HG03139 (cell line): ENCODE results near the gene IL2RG.

ENCODE experiments used
- ATAC-seq: cut with Tn5 transposase; IDR thresholded peaks from one replicate; pipeline ENCODE4 v1.9.1; 2021; ENCODE audit not compliant: unreplicated experiment

Gene IL2RG

DNA sequence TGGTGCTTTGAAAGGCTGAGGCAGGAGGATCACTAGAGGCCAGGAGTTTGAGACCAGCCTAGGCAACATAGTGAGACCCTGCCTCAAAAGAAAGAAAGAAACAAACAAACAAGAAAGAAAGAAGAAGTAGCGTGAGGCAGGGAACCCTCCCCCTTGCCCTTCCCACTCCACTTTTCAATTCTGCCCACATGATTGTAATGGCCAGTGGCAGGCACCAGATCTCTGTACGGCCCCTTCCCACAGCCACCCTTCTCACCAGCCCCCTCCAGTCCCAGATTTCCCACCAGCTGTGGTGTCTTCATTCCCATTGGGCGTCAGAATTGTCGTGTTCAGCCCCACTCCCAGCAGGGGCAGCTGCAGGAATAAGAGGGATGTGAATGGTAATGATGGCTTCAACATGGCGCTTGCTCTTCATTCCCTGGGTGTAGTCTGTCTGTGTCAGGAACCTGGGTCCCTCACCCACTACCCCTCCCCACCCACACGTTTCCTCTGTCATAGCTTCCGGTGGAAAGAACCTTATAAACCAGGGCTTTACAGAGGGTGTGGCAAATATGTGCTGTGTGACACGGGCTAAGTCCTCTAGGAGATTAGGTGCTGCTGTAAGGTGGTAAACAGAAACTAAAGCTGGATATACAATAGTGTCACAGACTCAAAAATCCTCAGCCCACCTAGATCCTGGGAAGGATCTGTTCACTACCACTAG is at the start of gene IL2RG:
TSS of gene IL2RG (minus strand) at position 437 of the 703 bp plus-strand sequence. CDS start at position 399, 38 bp downstream.
- ATAC-seq = peak; percentile 86

DNA sequence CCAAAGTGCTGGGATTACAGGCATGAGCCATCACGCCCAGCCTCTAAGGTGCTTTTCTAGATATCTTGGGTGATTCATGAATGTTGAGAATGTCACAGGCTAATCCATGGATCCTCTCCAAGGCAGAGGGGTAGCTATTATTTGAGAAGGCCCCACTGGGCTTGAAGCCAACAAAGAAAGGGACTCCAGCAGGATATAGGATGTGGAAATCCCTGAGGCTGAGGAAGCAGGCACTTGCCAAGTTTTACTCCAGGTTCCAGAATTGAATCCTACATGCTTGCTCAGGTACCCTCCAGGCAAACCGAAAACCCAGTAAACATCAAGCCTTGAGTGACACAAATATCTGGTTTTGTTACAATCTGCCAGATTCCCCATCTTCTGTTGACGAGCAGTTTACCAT is 49.1 kb upstream of the IL2RG start:
- ATAC-seq = no peak

DNA sequence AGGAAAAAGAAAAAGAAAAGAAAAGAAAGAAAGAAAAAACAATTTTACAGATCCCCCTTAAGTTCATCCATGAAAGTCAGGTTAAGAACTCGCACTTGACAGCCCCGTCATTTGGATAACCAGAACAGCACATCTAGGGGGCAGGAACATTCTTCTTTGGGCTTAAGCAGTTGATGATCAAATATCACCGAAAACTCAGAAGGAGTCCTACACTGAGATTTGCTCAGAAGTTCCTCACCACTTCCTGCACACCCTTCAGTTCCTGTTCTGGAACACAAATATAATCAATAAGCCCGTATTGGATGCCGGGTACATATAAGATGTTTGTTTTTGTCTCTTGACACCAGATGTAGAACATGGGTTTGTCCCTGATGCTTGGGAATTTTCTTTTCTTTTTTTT is 48.0 kb upstream of the IL2RG start:
- ATAC-seq = no peak

DNA sequence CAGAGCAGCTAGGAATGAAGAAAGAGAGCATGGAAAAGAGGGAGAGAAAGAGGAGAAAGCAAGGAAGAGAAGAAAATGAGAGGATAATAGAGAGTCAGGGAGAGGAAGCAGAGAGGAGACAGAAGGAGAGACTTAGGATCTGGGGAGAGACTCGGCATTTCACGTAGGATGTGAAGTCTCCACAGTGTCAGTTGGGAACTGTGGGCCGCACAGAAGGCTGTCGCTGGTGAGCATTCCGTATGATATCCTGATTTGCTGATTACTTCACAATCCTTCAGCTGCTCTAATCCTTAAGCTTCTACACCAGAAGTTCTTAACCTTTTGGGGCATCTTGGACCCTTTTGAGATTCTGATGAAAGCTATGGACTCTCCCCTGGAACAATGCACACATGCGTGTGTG is 47.2 kb upstream of the IL2RG start:
- no peak for ATAC-seq

DNA sequence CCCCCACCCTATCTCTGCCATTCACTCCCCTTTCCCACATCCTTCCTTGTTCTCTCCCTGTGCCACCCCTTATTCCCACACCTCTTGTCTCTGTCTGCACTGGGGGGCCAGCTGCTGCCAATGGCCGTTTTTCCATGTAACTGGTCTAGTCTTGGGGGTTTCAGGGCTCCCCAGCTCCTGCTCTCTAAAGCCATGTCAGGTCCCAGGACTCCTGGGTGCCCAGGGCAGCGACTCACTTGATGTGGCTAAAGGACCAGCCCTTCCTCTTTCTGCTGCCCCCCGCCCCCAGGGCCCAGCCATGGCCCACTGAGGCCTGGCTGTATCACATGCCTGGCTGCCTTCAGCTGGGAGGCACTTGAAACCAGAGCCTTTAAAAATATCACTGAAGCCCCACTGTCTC is 43.3 kb upstream of the IL2RG start:
- ATAC-seq = no peak

DNA sequence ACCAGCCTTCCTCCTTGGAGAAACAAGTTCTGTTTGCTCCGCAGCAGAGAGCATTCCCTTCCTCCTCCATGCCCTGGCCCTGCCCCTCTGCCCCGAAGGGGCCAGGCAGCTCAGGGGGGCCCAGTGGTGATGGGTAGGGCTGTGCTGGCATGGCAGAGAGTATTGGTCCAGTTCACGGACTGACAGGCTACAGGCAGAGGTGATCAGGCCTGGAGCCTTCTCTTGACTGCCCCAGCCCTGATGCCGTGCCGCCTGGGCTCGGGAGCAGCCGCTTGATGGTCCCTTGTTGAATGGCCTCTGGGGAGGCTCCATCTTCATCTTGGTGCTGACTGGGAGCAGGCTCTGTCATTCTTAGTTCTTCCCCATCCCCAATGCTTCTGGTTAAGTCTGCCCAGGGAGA is 42.8 kb upstream of the IL2RG start:
- ATAC-seq = no peak

DNA sequence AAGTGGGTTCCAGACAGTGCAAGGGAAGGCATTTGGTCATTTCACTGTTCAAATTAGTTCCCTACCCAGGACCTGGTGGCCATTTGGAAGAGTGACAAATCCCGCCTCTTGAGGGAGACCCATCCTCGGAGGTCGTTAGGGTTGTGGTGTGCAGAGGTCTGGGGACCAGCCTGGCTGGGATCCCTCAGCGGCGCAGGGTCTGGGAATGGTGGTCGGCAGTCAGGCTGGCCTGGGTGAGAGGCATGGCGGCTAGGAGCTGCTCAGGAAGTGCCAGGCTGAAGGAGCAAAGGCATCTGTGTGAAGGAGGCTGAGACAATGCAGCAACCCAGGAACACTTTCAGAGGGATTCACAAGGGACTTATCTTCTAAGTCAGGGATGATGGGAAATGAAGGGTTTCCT is 40.0 kb upstream of the IL2RG start:
- no peak for ATAC-seq

DNA sequence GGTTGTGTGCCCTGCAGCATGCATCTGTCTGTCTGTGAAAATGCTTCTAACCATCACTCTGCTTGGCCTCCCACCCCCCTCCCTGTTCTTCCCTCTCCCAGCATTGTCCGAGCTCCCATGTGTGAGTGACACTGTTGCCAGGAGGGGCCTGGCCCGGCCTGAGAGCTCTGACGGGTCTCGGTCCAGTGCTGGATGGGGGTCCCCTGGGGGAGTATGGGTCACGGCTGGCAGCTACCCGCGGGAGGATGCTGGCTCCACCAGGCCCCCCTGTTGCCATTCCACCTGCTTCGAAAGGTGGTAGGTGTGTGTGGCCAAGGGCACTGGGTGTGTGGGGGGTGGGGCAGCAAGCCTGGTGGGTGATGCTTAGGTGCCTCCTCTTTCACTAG is 36.9 kb upstream of the IL2RG start:
- ATAC-seq = no peak

DNA sequence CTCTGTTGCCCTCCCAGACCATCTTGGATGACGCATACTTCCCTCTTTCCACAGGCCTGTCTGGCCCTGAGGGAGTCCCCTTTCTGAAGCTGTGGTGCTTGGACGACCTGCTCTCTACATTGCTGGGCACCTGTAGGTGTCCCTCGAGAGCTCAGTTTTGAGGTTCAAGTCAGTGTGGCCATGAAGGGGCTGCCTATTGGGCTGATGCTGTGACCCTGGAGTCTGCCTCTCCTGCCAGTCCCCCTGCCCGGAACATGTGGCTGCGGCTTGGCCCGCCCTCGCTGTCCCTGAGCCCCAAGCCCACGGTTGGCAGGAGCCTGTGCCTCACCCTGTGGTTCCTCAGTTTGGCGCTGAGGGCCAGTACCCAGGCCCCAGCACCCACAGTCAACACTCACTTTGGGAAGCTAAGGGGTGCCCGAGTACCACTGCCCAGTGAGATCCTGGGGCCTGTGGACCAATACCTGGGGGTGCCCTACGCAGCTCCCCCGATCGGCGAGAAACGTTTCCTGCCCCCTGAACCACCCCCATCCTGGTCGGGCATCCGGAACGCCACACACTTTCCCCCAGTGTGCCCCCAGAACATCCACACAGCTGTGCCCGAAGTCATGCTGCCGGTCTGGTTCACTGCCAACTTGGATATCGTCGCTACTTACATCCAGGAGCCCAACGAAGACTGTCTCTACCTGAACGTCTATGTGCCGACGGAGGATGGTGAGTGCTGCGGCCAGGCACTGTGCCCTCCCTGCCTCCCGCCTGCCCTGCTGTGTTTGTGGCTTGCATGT is 36.3 kb upstream of the IL2RG start:
- no peak for ATAC-seq

DNA sequence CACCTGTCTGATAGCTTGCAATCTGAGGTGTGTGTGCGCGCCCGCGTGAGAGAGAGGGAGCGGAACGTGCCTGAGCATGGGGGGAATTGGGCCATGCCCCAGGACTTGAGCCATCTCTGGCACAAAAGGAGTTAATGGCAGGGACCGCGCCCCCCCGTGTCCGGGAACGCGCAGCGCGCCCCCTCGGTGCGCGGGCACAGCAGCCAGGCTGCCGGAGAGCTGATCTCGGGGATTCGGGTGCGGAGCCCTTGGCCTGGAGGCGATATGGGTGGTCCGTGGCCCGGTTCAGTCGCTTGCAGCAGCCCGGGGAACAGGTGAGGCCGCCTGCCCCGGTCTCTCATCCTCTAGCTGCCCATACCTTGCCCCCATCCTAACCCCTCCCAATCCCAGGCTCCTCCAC is 33.3 kb upstream of the IL2RG start, which contains the start of gene NLGN3:
TSS of gene NLGN3 (plus strand) at position 191 of the 400 bp plus-strand sequence. CDS start 2,909 bp downstream, outside the sequence.
- no peak for ATAC-seq

DNA sequence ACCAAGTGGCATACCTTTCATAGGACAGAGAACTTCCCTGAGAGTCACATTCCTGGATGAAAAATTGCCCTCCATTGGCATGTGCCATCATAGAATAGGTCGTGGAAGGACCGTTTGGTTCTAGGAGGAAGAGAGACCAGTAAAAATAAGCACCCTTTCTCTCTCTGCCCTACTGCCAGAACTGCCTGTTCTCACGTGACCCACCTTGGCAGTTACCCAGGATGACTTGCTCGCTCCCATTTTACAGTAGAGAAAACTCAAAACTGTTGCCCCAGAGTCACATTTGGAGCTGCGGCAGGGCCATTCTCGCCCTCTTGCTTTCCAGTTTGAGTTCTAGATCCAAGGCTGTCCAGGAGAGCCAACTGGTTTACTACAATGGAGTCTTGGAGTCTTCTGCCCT is 32.1 kb upstream of the IL2RG start:
- no peak for ATAC-seq

DNA sequence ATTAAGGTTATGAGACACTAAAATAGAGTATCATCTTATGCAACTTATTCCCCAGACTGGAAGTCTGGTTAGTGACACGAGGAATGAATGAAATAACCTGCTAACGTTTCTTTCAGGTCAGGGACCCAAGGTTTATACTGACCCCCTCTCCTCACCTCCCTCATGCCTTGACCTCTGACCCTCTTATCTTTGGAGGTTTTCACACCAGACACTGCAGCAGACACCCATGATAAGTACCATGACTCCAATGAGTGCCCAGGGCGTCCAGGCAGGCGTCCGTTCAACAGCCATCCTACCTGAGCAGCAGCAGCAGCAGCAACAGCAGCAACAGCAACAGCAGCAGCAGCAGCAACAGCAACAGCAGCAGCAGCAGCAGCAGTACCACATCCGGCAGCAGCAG is 29.1 kb upstream of the IL2RG start:
- ATAC-seq = no peak

DNA sequence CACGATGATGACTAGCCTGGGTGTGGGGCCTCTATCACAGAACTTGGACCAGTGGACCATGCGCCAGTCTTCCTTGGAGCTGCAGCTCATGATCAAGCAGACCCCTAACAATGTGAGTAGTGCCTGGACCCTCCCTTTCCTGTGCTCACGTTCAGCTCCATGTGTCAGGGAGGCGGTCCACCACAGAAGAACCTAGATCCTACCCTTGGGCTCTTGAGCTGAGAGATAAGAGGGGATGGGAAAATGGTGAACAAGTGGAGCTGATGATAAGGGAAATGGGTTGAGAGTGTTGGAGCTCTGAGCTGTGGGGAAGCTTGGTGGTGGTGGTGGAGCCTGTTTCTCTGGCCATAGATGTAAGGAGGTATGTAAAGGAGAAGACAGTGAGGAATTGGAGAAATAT is 20.1 kb upstream of the IL2RG start:
- no peak for ATAC-seq

DNA sequence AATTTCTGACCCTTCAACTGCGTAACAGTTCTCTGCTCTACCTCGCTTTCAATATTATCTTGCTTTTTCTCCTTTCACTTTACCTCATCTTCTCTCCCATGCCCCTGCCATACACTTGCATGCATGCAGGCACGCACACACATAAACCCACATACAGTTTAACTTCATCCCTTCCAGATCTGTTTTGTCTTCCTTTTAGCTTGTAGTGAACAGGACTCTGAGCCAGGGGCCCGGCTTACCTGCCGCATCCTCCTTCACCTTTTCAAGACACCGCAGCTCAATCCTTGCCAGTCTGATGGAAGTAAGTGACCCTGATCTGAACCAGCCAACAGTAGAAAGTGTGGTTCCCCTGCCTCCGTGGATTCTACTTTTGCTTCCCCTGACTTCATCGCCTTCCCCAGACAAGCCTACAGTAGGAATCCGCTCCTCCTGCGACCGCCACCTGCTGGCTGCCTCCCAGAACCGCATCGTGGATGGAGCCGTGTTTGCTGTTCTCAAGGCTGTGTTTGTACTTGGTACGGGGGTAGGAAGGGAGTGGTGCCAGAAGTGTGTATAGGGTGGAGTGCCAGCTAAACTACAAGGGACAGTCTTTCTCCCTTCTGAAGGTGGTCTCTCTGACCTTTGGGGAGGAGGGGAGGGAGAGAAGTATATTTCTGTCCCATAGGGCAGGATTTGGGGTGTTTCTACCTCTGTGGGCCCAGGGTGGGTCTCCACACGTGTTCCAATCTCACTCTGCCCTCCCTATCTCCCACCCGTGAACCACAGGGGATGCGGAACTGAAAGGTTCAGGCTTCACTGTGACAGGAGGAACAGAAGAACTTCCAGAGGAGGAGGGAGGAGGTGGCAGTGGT is 17.8 kb upstream of the IL2RG start:
- ATAC-seq = no peak

DNA sequence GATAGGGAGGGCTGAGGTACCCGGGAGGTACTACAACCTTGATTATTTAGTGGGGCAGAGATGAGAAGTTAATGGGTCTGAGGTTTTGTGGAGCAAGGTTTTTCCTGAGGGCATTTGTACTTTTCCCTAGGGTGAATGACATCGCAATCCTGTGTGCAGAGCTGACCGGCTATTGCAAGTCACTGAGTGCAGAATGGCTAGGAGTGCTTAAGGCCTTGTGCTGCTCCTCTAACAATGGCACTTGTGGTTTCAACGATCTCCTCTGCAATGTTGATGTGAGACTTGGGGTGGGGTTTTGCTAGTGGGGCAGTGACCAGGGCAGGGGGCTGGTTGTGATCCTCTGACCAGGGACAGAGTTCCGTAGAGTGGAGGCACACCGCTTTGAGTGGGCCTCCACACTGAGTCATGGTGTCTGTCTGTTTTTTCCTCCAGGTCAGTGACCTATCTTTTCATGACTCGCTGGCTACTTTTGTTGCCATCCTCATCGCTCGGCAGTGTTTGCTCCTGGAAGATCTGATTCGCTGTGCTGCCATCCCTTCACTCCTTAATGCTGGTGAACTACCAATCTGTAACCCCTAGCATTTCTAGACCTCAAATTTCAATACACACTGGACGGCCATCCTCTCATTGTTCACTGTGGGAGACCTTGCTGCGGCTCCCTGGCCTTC is 16.9 kb upstream of the IL2RG start:
- ATAC-seq = no peak

DNA sequence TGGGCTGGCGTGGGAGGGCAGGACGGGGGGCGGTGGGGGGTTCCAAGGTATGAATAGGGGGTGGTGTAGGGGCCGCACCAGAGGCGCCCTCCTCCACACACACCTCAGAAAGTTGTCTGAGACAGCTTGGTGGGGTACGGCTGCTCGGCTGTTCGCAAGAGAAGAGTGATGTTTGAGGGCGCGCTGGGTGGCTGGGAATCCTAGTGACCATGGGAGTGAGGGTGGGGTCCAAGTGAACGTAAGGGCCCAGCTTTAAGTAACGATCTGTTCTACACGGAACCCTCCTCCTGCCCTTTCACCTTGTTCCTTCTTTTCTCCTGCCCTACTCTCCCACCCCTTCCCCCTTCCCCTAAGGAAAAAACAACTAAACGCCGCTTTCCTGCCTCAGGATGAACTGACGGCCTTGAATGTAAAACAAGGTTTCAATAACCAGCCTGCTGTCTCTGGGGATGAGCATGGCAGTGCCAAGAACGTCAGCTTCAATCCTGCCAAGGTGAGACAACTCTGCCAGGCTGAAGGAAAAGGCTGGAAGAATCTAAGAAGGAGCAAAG is 7.7 kb upstream of the IL2RG start:
- ATAC-seq = no peak

DNA sequence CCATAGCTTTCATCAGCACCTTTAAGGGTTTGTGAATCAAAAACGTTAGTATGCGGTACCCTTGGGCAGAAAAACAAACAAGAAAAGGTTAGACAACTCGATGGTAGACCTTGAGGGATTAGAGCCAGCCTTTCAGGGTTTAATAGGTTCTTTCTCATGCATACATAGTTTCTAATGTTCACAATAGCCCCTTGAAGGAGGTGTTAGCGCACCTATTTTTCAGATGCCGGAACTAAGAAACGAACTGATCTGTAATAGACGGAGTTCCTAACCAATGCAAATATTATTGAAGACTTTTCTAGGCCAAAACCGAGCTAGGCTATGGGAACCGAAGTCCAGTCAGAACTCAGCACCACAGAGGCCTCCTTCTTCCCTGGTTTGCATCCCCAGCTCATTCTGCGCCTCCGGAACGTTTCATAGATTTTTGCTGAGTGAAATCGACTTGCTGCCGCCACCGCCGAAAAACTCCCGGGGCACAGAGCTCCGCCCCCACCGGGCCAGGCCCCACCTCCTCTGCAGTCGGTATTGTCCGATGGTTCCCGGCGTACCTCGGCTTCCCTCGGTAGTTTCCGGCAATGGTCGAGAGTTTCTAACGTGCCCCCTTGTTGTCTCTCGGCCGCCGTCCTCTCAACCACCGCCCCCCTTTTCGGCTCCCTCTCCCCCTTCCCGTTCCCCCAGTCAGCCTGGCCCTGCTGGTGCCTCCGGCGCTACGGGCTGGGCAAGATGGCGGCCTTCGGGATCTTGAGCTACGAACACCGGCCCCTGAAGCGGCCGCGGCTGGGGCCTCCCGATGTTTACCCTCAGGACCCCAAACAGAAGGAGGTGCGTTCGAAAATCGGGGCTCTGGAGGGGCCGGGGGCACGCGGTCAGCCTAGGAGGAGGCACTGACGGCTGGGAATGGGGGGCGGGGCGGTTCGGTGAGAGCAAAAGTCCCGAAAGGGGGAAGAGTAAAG is 6.9 kb upstream of the IL2RG start, which contains the start of gene MED12:
TSS of gene MED12 (plus strand) at position 565 of the 953 bp plus-strand sequence. CDS start at position 724, 159 bp downstream.
- peak; percentile 93 for ATAC-seq

DNA sequence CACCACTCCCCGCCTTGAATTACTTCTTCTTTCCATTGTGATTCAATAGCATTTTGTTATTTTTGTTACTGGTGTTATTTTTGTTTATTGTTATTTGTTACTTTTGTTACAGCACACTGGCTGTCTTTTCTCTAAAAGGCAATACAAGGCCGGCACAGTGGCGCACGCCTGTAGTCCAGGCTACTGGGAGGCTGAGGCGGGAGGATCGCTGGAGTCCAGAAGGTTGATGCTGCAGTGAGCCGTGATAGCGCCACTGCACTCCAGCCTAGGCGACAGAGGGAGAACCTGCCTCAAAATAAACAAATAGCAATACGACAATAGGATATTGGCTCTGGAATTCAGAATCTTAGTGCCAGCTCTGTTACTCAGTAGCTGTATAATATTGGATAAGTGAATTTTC is 6.0 kb upstream of the IL2RG start:
- no peak for ATAC-seq

DNA sequence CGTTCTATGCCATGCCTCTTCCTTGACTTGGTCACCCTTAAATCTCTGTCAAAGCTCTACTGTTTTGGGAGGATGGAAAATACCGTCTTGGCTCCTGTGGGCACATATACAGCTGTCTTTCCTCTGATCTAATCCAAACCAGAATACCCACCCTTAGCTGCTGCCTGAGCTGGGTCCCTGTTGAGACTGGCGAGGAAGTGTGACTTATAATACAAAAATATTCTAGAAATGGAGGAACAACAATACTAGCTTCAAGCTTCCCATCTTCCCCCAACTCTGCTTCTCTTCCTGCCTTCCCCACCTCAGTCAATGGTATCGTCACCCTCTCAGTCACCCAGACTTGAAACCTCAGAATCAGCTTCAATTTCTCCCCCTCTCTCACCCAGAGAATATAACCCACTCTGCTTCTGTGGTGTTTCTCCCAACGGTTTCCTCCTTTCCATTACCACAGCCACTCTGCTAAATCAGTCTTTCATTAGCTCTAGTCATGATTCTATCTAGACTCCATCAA is 599 bp upstream of the IL2RG start:
- peak; percentile 29 for ATAC-seq
